Trophoblast cell (in vitro differentiated cells and primary cell): ENCODE results near the gene YAF2.

Experiments
- DNase-seq, 2 donors: peaks; one replicate each; pipeline ENCODE4 v3.0.0-alpha.2; 2016
- H2AFZ ChIP-seq: 2 replicates; pipeline ENCODE4 v1.6.1; 2013; ENCODE audit warnings: low read length, moderate library complexity, mild to moderate bottlenecking; ENCODE audit not compliant: insufficient read depth, poor library complexity
- H2AK5ac ChIP-seq: 2 replicates; pipeline ENCODE4 v1.6.1; 2013; ENCODE audit warnings: mild to moderate bottlenecking, low read length
- H2BK120ac ChIP-seq: 2 replicates; pipeline ENCODE4 v1.6.1; 2013; ENCODE audit warnings: low read length, mild to moderate bottlenecking, moderate library complexity; ENCODE audit not compliant: insufficient read depth, poor library complexity
- H2BK12ac ChIP-seq: 2 replicates; pipeline ENCODE4 v1.6.1; 2013; ENCODE audit warnings: mild to moderate bottlenecking, low read length, moderate library complexity
- H2BK5ac ChIP-seq: 2 replicates; pipeline ENCODE4 v1.6.1; 2013; ENCODE audit warnings: low read length, low read depth, moderate library complexity, mild to moderate bottlenecking; ENCODE audit not compliant: poor library complexity
- H3K14ac ChIP-seq: 2 replicates; pipeline ENCODE4 v1.6.1; 2013; ENCODE audit warnings: mild to moderate bottlenecking, low read length
- H3K18ac ChIP-seq: 2 replicates; pipeline ENCODE4 v1.6.1; 2013; ENCODE audit warnings: mild to moderate bottlenecking, low read length
- H3K23ac ChIP-seq: 2 replicates; pipeline ENCODE4 v1.6.1; 2013; ENCODE audit warnings: low read length
- H3K27ac ChIP-seq: 2 replicates; pipeline ENCODE4 v1.5.1; 2013; ENCODE audit warnings: low read depth, mild to moderate bottlenecking, inconsistent platforms, low read length, moderate library complexity
- H3K27me3 ChIP-seq: 2 replicates; pipeline ENCODE4 v1.6.1; 2013; ENCODE audit warnings: inconsistent platforms, mild to moderate bottlenecking, low read length, moderate library complexity; ENCODE audit not compliant: insufficient read depth
- H3K36me3 ChIP-seq, 2 experiments: 1 replicate in 1 of 2; 2 replicates in 1 of 2; pipeline ENCODE4 v1.6.1; 2013; ENCODE audit warnings: low read length in 2 of 2, mild to moderate bottlenecking in 2 of 2, moderate library complexity in 1 of 2; ENCODE audit not compliant: insufficient read depth in 2 of 2, control insufficient read depth in 1 of 2
- H3K4ac ChIP-seq: 2 replicates; pipeline ENCODE4 v1.6.1; 2013; ENCODE audit warnings: low read depth, mild to moderate bottlenecking, low read length, moderate library complexity
- H3K4me1 ChIP-seq, 2 experiments: 1 replicate in 1 of 2; 2 replicates in 1 of 2; pipeline ENCODE4 v1.6.1; 2013; ENCODE audit warnings: low read length in 2 of 2, mild to moderate bottlenecking in 2 of 2, moderate library complexity in 1 of 2; ENCODE audit not compliant: insufficient read depth in 2 of 2, control insufficient read depth in 1 of 2
- H3K4me2 ChIP-seq: 2 replicates; pipeline ENCODE4 v1.6.1; 2013; ENCODE audit warnings: inconsistent platforms, mild to moderate bottlenecking, low read length, moderate library complexity
- H3K4me3 ChIP-seq: 2 replicates; pipeline ENCODE4 v1.5.1; 2013; ENCODE audit warnings: mild to moderate bottlenecking, low read depth, low read length, inconsistent platforms
- H3K79me1 ChIP-seq: one replicate; pipeline ENCODE4 v1.6.1; 2013; ENCODE audit warnings: low read length
- H3K79me2 ChIP-seq: 2 replicates; pipeline ENCODE4 v1.6.1; 2013; ENCODE audit warnings: low read length, mild to moderate bottlenecking; ENCODE audit not compliant: control insufficient read depth, insufficient read depth, poor library complexity
- H3K9ac ChIP-seq: 2 replicates; pipeline ENCODE4 v1.6.1; 2013; ENCODE audit warnings: mild to moderate bottlenecking, low read length
- H3K9me3 ChIP-seq: 2 replicates; pipeline ENCODE4 v1.6.1; 2013; ENCODE audit warnings: low read depth, mild to moderate bottlenecking, control low read depth, inconsistent platforms, low read length; ENCODE audit not compliant: insufficient read depth
- H4K12ac ChIP-seq: 2 replicates; pipeline ENCODE4 v1.6.1; 2013; ENCODE audit warnings: low read depth, mild to moderate bottlenecking, low read length, moderate library complexity
- H4K8ac ChIP-seq: 2 replicates; pipeline ENCODE4 v1.6.1; 2013; ENCODE audit warnings: low read depth, mild to moderate bottlenecking, low read length, moderate library complexity
- H4K91ac ChIP-seq: one replicate; pipeline ENCODE4 v1.6.1; 2013; ENCODE audit warnings: low read depth, mild to moderate bottlenecking, low read length, moderate library complexity
- WGBS: extraction: QIAGEN DNeasy Blood & Tissue Kit; methylation state at CpG from one replicate; pipeline ENCODE4 v1.1.7; 2013; ENCODE audit warnings: missing lambda C conversion rate; ENCODE audit not compliant: insufficient read length, insufficient coverage; ENCODE audit errors: extremely low coverage; 5-methylcytosine and 5-hydroxymethylcytosine counted together

Gene YAF2

DNA sequence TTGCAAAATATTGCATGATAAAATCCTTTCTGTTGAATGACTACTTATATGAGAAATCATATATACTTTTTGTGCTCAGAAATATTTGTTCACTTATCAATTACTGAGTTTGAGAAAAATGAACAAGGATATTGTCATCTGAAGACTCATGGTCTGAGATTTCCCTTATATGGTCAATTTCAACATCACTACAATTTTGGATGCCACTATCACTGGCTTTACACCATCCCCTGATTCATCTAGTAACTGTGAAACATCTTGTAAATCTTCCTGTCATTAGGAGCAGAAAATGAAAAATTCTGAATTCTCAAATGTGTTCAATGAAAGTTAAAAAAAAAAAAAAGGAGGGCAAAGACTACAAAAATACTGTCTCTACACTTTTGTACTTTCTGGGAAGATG is 71.5 kb downstream of the YAF2 start:
- Histone ChIP-seq H3K4me3 (no peak overlapping the region), H3K27me3 (no peaks in the 10 kb centered on the region), H2BK5ac (no peak overlapping the region), H3K79me1 (no peaks in the 10 kb centered on the region), H3K4me2 (no peak overlapping the region), H2BK12ac (no peak overlapping the region), H4K91ac (no peak overlapping the region), H3K23ac (no peak overlapping the region), H3K9ac (no peak overlapping the region), H3K9me3 (no peaks in the 10 kb centered on the region), H3K14ac (no peak overlapping the region), H3K18ac (no peak overlapping the region), H3K27ac (no peak overlapping the region), H2AFZ (no peak overlapping the region), H3K4ac (no peak overlapping the region), H2BK120ac (no peak overlapping the region), H2AK5ac (no peak overlapping the region), H3K36me3 (peaks cover 0 to 2% of the 10 kb centered on the region in 2 experiments), H3K79me2 (no peaks in the 10 kb centered on the region), H3K4me1 (no peaks in the 10 kb centered on the region), H4K12ac (no peak overlapping the region), H4K8ac (no peak overlapping the region)
- DNase-seq: no peak

GRCh38 chr12:42163913-42164312 is 74.1 kb downstream of the YAF2 start:
- Histone ChIP-seq H3K79me1 (no peaks in the 10 kb centered on the region), H3K4ac (no peak overlapping the region), H3K14ac (no peak overlapping the region), H3K27ac (no peak overlapping the region), H2BK120ac (no peak overlapping the region), H4K8ac (no peak overlapping the region), H3K9ac (no peak overlapping the region), H3K36me3 (peaks cover 0 to 2% of the 10 kb centered on the region in 2 experiments), H3K9me3 (no peaks in the 10 kb centered on the region), H4K91ac (no peak overlapping the region), H3K18ac (no peak overlapping the region), H3K4me1 (no peaks in the 10 kb centered on the region), H3K27me3 (no peaks in the 10 kb centered on the region), H3K4me3 (no peak overlapping the region), H3K23ac (no peak overlapping the region), H2AK5ac (no peak overlapping the region), H2BK5ac (no peak overlapping the region), H2AFZ (no peak overlapping the region), H3K79me2 (no peaks in the 10 kb centered on the region), H4K12ac (no peak overlapping the region), H2BK12ac (no peak overlapping the region), H3K4me2 (no peak overlapping the region)
- DNase-seq: no peak

DNA sequence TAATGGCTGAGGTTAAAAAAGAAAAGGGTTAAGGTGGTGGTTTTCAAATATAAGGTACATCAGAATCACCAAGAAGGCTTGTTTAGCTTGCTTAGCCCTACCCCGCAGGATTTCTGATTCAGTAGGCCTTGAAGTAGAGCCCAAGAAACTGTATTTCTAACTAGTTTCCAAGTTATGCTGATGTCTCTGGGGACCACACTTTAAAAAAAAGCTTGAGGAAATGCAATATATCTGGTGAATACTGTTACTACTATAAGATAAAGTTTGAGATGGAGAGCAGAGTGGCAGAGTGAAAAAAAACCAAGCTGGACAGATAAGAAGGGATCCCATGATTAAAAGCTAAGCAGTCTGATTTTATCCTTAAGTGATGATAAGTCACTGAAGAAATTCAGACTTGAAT is 75.1 kb downstream of the YAF2 start:
- H3K36me3 ChIP-seq: peaks cover 0 to 2% of the 10 kb centered on the region in 2 experiments
- H3K4me2 ChIP-seq: no peak overlapping the region
- H3K18ac ChIP-seq: no peak overlapping the region
- H3K4me3 ChIP-seq: no peak overlapping the region
- no peak overlapping the region for H2AK5ac ChIP-seq
- H3K9ac ChIP-seq: no peak overlapping the region
- H3K14ac ChIP-seq: no peak overlapping the region
- H2BK5ac ChIP-seq: no peak overlapping the region
- no peak overlapping the region for H2BK12ac ChIP-seq
- no peak overlapping the region for H2BK120ac ChIP-seq
- H3K27ac ChIP-seq: no peak overlapping the region
- H3K27me3 ChIP-seq: no peaks in the 10 kb centered on the region
- H3K79me2 ChIP-seq: no peaks in the 10 kb centered on the region
- WGBS: no CpG with 5 or more reads among the region's 1 CpG
- no peak overlapping the region for H3K23ac ChIP-seq
- no peaks in the 10 kb centered on the region for H3K4me1 ChIP-seq
- no peak overlapping the region for H3K4ac ChIP-seq
- no peak overlapping the region for H4K12ac ChIP-seq
- no peak overlapping the region for H4K8ac ChIP-seq
- H2AFZ ChIP-seq: no peak overlapping the region
- H3K9me3 ChIP-seq: no peaks in the 10 kb centered on the region
- DNase-seq: no peak
- no peaks in the 10 kb centered on the region for H3K79me1 ChIP-seq
- H4K91ac ChIP-seq: no peak overlapping the region

GRCh38 chr12:42162193-42162592 is 75.9 kb downstream of the YAF2 start:
- Histone ChIP-seq H3K4me1 (no peaks in the 10 kb centered on the region), H3K4ac (no peak overlapping the region), H2BK120ac (no peak overlapping the region), H3K36me3 (peaks cover 0 to 2% of the 10 kb centered on the region in 2 experiments), H2AK5ac (no peak overlapping the region), H3K79me1 (no peaks in the 10 kb centered on the region), H2AFZ (no peak overlapping the region), H4K12ac (no peak overlapping the region), H3K14ac (no peak overlapping the region), H3K79me2 (no peaks in the 10 kb centered on the region), H3K23ac (no peak overlapping the region), H2BK12ac (no peak overlapping the region), H3K9ac (no peak overlapping the region), H3K18ac (no peak overlapping the region), H3K4me2 (no peak overlapping the region), H3K4me3 (no peak overlapping the region), H3K27ac (no peak overlapping the region), H4K8ac (no peak overlapping the region), H3K9me3 (no peaks in the 10 kb centered on the region), H3K27me3 (no peaks in the 10 kb centered on the region), H4K91ac (no peak overlapping the region), H2BK5ac (no peak overlapping the region)
- peak; percentile 41 to 68 for DNase-seq

GRCh38 chr12:42161529-42161928 is 76.5 kb downstream of the YAF2 start:
- WGBS: no CpG with 5 or more reads among the region's 1 CpG
- Histone ChIP-seq H3K79me2 (no peaks in the 10 kb centered on the region), H3K4me2 (no peak overlapping the region), H3K14ac (no peak overlapping the region), H3K4me1 (no peaks in the 10 kb centered on the region), H2BK5ac (no peak overlapping the region), H3K27me3 (no peaks in the 10 kb centered on the region), H3K18ac (no peak overlapping the region), H3K9me3 (no peaks in the 10 kb centered on the region), H3K4me3 (no peak overlapping the region), H2BK12ac (no peak overlapping the region), H3K9ac (no peak overlapping the region), H2AFZ (no peak overlapping the region), H4K91ac (no peak overlapping the region), H3K27ac (no peak overlapping the region), H4K8ac (no peak overlapping the region), H3K4ac (no peak overlapping the region), H2BK120ac (no peak overlapping the region), H2AK5ac (no peak overlapping the region), H3K36me3 (peaks cover 0 to 2% of the 10 kb centered on the region in 2 experiments), H4K12ac (no peak overlapping the region), H3K79me1 (no peaks in the 10 kb centered on the region), H3K23ac (no peak overlapping the region)
- DNase-seq: no peak
